MM.1S (cell line): ENCODE results near the gene PSMA7.

Source experiments
- CTCF ChIP-seq: fragments of 300-600 bp; sonication (generic); IDR thresholded peaks from 2 replicates; pipeline ENCODE4 v1.5.1; 2016; ENCODE audit warnings: antibody characterized with exemption, low read length, mixed read lengths
- EZH2 ChIP-seq: fragments of 300-600 bp; sonication (generic); optimal IDR thresholded peaks from 2 replicates; pipeline ENCODE3; 2017; ENCODE audit warnings: low read depth, mild to moderate bottlenecking, antibody characterized with exemption, low read length, mixed read lengths

- TF ChIP-seq CTCF (no peak), EZH2 (no peak)
These were observed 14.3 kb upstream of the PSMA7 start for GRCh38 chr20:62157387-62158087.
